ENCODE results near the gene SLC38A3. TPM values are rescaled to one million over a fixed set of nuclear protein-coding genes. Genes with fewer than 3 reads are reported as not detected.

Gene SLC38A3
- total RNA-seq, 1 donor from 2014 or later, result 0.17 TPM

DNA sequence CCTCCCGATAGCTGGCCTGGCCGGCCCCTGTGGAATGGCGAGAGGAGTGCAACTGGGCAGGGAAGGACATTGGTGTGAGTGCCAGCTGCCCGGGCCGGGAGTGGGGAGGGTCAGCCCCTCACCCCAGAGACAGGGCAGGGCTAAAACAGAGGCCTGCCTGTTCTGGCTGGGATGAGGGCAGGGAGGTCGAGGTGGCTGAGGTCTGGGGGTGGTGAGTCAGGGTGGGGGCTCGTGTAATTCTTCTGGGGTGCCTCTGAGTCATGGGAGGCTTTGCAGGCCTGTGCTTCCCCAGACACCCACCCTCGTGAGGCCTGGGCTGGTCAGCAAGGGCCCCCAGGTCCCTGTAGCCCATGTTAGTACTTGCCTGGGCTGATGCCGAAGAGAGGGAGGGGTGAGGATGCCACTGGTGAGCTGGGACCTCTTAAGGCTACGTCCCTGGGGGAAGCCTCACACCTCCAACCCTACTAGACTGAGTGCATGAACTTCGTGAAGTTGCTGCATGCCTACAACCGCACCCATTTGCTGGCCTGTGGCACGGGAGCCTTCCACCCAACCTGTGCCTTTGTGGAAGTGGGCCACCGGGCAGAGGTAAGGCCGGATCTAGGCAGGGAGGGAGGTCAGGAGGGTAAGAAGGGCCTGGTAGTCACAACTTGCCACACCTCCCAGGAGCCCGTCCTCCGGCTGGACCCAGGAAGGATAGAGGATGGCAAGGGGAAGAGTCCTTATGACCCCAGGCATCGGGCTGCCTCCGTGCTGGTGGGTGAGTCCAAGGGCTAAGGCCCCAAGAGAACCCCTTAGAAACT, 65.6 kb downstream of the SLC38A3 start:
- no peak for DNase-seq (ENCODE audit: low spot score)
- Mint-ChIP-seq H3K27me3 (ENCODE audit: insufficient read depth, low read depth) (peaks cover 22% of the 10 kb centered on the region), H3K27ac (no peak overlapping the region)

More for the DNA sequence above, 65.6 kb downstream of the SLC38A3 start:
- Histone ChIP-seq H3K9me3 (ENCODE audit: low read depth) (no peaks in the 10 kb centered on the region), H2AFZ (replicated peaks) (no peak overlapping the region), H3K36me3 (no peaks in the 10 kb centered on the region), H3K27me3 (peaks cover 29% of the 10 kb centered on the region), H3F3A (ENCODE audit: low read depth) (peaks cover 20% of the 10 kb centered on the region), H4K20me1 (ENCODE audit: low read depth) (no peaks in the 10 kb centered on the region), H3K4me2 (no peak overlapping the region), H3K9ac (no peak overlapping the region), H3K4me3 (no peak overlapping the region), H3K27ac (no peak overlapping the region), H3K79me2 (ENCODE audit: low read depth) (no peaks in the 10 kb centered on the region), H3K4me1 (peaks cover 39% of the 10 kb centered on the region)
- Mint-ChIP-seq H3K4me3 (no peak overlapping the region), H3K4me1 (peaks cover 65% of the 10 kb centered on the region), H3K9me3 (no peaks in the 10 kb centered on the region), H3K36me3 (no peaks in the 10 kb centered on the region)
- TF ChIP-seq EZH2 (IDR thresholded peaks at IDR 0.05), result no peak
- TF ChIP-seq EZH2phosphoT487 (IDR thresholded peaks at IDR 0.05), result no peak
- TF ChIP-seq, protein P1, sequence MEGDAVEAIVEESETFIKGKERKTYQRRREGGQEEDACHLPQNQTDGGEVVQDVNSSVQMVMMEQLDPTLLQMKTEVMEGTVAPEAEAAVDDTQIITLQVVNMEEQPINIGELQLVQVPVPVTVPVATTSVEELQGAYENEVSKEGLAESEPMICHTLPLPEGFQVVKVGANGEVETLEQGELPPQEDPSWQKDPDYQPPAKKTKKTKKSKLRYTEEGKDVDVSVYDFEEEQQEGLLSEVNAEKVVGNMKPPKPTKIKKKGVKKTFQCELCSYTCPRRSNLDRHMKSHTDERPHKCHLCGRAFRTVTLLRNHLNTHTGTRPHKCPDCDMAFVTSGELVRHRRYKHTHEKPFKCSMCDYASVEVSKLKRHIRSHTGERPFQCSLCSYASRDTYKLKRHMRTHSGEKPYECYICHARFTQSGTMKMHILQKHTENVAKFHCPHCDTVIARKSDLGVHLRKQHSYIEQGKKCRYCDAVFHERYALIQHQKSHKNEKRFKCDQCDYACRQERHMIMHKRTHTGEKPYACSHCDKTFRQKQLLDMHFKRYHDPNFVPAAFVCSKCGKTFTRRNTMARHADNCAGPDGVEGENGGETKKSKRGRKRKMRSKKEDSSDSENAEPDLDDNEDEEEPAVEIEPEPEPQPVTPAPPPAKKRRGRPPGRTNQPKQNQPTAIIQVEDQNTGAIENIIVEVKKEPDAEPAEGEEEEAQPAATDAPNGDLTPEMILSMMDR (IDR thresholded peaks at IDR 0.05), result no peak

MicroRNAs within 50 kb of the gene (microRNA counts, 767-probe panel; counts per million panel counts)
- 460 counts per million, percentile 90 among the panel's probes with 10 or more counts for microRNA hsa-miR-566

Small RNA genes within 50 kb of the gene (microRNA-seq; reads per million reads assigned to microRNA genes)
- gene MIR566 (not detected), gene MIR5787 (not detected)

Small RNA genes within 50 kb of the gene (small RNA-seq; reads per million reads assigned to genes)
- gene MIR566 (not detected), gene MIR5787 (not detected)

Other genes with a start within 250 kb of the SLC38A3 start
- gene RBM5, start 116.4 kb upstream of the SLC38A3 start, total RNA-seq (ENCODE audit: low replicate concordance), result 282 and 372 TPM in 2 replicates
- 14.5 and 42.5 TPM in 2 replicates for gene SEMA3F, start 49.9 kb upstream of the SLC38A3 start, total RNA-seq (ENCODE audit: low replicate concordance)
- gene GNAT1, start 13.7 kb upstream of the SLC38A3 start, total RNA-seq (ENCODE audit: low replicate concordance), result 0.03 TPM in 1 of 2 replicates, not detected in the other
- gene GNAI2, start 30.9 kb downstream of the SLC38A3 start, total RNA-seq (ENCODE audit: low replicate concordance), result 249 and 321 TPM in 2 replicates
- gene SEMA3B, start 63.9 kb downstream of the SLC38A3 start, total RNA-seq (ENCODE audit: low replicate concordance), result 0.80 and 8.6 TPM in 2 replicates
- gene LSMEM2, start 73.8 kb downstream of the SLC38A3 start, total RNA-seq (ENCODE audit: low replicate concordance), result 0.37 TPM in 1 of 2 replicates, not detected in the other
- 26.4 and 45.6 TPM in 2 replicates for gene IFRD2, start 87.2 kb downstream of the SLC38A3 start, total RNA-seq (ENCODE audit: low replicate concordance)
- gene HYAL3, start 94.1 kb downstream of the SLC38A3 start, total RNA-seq (ENCODE audit: low replicate concordance), result 2.2 and 4.9 TPM in 2 replicates
- 10.1 and 21.8 TPM in 2 replicates for gene NAA80, start 94.1 kb downstream of the SLC38A3 start, total RNA-seq (ENCODE audit: low replicate concordance)
- gene HYAL1, start 98.3 kb downstream of the SLC38A3 start, total RNA-seq (ENCODE audit: low replicate concordance), result 1.6 and 3.0 TPM in 2 replicates
- 38.9 and 92.3 TPM in 2 replicates for gene HYAL2, start 117.5 kb downstream of the SLC38A3 start, total RNA-seq (ENCODE audit: low replicate concordance)
- 14.9 and 36.1 TPM in 2 replicates for gene TUSC2, start 123.0 kb downstream of the SLC38A3 start, total RNA-seq (ENCODE audit: low replicate concordance)
- gene RASSF1, start 135.6 kb downstream of the SLC38A3 start, total RNA-seq (ENCODE audit: low replicate concordance), result 13.7 and 19.5 TPM in 2 replicates
- 0.37 and 1.7 TPM in 2 replicates for gene ZMYND10, start 140.5 kb downstream of the SLC38A3 start, total RNA-seq (ENCODE audit: low replicate concordance)
- 15.5 and 35.7 TPM in 2 replicates for gene NPRL2, start 145.5 kb downstream of the SLC38A3 start, total RNA-seq (ENCODE audit: low replicate concordance)
- gene CYB561D2, start 145.6 kb downstream of the SLC38A3 start, total RNA-seq (ENCODE audit: low replicate concordance), result 2.2 and 13.8 TPM in 2 replicates
- 6.3 and 28.0 TPM in 2 replicates for gene TMEM115, start 154.2 kb downstream of the SLC38A3 start, total RNA-seq (ENCODE audit: low replicate concordance)

Data from neural progenitor cell (in vitro differentiated cells).